Activated T-helper 1 cell treated with anti-CD3 and anti-CD28 coated beads, Interleukin-2, amount 50 U/mL, for 16 hours (primary cell): Measurements from ENCODE around the gene AQP7.
"Not testable (repeated sequence)": the region's sequence is repeated elsewhere in the genome, so short reads cannot be mapped to it uniquely, and the experiment has no call there.

ENCODE experiments used
- DNase-seq, 2 donors: peaks; one replicate each; pipeline ENCODE4 v3.0.0-alpha.2; 2020; ENCODE audit warnings: low read depth in 1 of 2, low spot score in 1 of 2

AQP7 gene

DNA sequence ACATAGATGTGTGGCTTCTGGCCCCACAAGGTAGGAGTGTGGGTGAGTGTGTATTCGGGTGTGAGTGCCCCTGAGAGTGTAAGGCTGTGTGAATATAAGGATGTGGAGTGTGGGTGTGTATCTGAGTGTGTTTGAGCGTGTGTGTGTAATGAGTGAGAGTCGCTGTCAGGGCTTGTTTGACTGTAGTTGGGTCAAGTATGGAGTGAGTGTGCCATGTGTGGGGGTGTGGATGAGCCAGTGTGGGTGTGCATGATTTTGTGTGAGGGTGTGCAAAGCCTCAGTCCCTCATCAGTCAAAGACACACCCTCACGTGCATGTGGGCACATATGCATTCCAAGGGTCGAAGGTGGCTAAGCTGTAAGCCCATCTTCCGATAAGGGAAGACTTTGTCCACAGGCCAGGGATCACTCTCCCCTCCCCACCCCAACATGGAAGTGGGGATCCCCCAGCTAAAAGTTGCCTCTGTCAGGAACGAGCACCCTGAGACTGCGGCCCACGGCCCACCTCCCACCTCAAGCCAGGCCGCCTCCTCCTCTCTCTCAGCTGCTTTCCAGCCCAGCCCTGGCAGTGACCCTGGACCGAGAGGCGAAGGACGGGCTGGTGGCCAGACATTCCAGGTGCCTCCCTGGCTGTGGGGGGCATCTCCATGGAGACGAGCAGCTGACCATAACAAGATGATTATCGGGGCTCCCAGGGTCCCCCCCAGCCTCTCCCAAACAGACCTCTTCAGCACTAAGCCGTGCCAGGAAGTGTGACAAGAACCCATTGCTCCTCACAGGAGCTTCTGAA is 32.1 kb upstream of the AQP7 start:
- no peak for DNase-seq

DNA sequence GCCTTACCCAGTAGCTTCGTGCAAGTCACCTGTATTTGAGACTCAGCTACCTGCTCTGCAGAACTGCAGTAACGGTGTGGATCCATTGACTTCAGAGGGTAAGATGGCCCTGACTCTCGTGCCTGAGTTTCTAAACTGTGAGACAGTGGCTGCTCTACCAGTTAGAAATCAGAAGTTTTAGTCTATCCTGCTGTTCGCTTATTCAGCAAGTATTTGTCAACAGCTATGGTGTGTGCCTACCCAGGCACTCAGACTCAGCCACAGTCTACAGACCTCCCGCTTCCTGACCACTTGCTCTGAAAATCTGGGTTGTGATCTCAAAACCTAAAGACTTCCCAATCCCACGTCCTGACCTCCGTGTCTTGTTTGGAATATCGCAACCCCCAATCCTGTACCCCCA is 31.5 kb upstream of the AQP7 start:
- DNase-seq = no peak

GRCh38 chr9:33431420-33431819 is 29.1 kb upstream of the AQP7 start:
- DNase-seq = no peak

DNA sequence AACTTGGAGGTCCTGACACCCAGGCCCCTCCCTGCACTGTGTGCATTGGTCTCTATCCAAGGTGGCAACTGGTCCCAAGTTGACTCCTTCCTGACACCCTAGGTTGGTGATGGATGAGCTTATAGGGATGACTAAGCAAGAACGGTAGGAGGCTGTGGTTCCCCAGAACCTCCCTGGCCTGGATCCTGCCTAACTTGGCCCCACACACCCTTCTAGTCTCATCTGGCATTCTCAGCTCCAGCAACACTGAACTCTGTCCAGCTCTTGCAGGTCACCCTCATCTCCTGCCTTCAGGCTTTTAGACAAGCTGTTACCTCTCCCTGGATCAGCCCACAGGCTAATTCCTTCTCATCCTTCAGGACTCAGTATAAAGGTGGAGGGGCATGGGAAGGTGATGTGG is 28.6 kb upstream of the AQP7 start:
- no peak for DNase-seq

GRCh38 chr9:33429256-33429985 is 27.1 kb upstream of the AQP7 start:
- no peak for DNase-seq

GRCh38 chr9:33426843-33427293 is 24.5 kb upstream of the AQP7 start:
- DNase-seq = no peak

DNA sequence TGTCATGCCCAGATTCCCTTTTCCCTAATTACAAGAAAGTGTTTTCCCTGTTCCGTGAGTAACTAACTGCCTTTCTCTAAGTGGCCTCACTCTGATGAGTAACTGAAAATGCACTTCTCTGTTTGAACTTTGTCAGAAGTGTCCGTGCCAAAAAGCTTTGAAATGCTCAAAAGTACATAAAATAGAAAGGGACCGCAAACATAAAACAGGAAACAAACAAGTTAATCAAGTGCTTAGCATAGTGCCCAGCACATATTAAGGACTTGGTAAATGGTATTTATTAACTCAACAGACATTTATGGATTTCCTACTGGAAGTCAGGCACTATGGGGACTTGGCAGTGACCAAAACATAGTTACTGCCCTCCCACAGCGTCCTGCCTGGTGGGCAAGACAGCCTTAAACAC is 22.8 kb upstream of the AQP7 start:
- DNase-seq = no peak

DNA sequence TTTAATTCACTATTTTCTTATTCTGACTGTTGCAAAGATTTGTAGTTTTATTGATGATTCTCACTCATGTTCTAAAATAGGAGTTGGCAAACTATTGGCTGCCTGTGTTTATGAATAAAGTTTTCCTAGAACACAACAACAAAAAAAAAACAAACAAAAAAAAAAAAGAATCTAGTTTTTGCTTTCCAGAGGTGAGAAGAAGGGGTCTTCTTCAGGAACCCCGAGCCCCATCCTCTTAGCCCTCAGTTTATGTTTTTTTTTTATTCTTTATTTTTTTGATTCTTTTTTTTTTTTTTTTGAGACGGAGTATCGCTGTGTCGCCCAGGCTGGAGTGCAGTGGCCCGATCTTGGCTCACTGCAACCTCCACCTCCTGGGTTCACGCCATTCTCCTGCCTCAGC is 22.1 kb upstream of the AQP7 start:
- DNase-seq = not testable (repeated sequence)

GRCh38 chr9:33424043-33424442 is 21.7 kb upstream of the AQP7 start:
- DNase-seq = not testable (repeated sequence)

- no peak for DNase-seq
These were observed 17.4 kb upstream of the AQP7 start for GRCh38 chr9:33419708-33420303.

DNA sequence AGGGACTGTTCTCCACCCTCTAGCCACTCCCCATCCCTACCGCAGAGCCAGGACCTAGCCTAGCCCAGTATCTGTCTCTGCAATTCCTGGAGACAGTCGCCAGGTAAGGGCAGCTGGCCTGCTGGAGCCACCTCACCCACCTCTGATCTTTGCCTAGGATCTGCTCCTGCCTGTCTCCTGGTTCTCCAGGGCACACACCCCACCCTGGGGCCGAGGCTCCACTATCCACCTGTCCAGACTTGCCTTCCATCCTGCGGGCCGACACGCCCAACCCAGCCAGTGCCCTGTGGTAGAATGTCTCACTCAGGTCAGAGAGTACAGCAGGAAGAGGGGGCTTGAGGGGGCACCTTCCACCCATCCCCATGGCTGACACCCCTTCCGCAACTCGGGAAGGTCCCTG is 15.7 kb upstream of the AQP7 start:
- no peak for DNase-seq

- DNase-seq = peak; percentile 8 to 21
These were observed 14.6 kb upstream of the AQP7 start for GRCh38 chr9:33416996-33417395.

DNA sequence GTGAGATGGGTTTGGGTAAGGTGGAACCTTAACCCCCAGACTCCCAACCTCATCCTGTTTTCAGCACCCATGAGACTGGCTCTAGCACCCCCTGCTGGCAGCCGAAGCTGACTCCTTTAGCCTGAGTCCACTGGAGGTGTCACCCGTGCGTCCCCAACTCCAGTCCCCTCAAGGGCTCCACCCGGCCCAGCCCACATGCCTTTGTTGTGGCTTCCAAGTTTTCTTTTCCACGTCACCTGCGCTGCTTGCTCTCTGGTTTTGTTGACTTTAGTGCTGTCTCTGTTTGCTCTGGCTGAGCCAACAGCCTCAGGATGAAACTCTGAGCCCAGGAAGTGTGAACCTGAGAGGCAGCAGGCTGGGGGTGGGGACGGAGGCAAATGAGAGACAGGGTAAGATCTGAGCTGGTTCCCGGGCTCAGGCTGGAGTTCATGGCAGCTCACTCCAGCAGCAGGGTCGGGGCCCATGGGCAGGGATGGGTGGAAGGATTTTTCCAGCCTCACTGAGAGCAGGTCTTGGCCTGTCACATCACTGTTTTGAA is 13.2 kb upstream of the AQP7 start:
- DNase-seq = peak; percentile 75 to 97

GRCh38 chr9:33414889-33415500 is 12.6 kb upstream of the AQP7 start:
- no peak for DNase-seq

DNA sequence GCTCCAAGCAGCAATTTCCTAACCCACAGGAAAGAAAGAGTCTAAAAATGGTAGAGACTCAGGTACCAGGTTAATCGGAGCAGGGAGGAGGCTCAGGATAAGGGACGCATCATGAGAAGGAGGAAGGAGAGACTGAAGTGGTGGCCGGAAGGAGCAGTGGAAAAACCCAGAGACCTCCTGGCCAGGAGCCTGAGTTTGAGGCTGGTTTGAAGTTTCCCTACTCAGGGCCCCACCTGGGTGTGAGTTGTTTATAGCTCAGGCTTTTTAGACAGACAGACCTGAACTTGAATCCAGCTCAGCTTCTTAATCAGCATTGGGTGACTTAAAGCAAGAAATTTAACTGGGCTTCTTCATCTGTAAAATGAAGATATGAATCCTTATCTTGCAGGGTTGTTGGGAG is 11.9 kb upstream of the AQP7 start:
- DNase-seq = no peak

GRCh38 chr9:33408087-33408486 is 5.7 kb upstream of the AQP7 start:
- DNase-seq = no peak

DNA sequence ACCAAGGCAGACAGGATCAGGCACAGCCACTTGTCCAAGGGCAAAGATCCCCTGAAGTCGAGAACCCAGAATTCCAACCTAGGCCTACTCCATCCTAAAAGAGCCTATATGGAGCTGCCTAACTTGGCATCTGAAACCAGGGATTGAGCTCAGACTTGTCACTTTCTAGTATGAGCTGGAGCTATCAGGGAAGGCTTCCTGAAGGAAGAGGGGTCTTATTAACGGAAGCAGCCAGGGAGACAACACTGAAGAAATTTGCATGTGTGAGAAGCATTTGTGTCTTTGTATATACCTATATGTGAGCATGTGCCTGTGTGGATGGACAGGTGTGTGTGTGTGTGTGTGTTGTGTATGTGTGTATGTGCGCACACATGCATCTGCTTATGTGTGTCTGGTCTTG is 4.7 kb upstream of the AQP7 start:
- no peak for DNase-seq

GRCh38 chr9:33404788-33405362 is 2.5 kb upstream of the AQP7 start:
- DNase-seq = no peak

DNA sequence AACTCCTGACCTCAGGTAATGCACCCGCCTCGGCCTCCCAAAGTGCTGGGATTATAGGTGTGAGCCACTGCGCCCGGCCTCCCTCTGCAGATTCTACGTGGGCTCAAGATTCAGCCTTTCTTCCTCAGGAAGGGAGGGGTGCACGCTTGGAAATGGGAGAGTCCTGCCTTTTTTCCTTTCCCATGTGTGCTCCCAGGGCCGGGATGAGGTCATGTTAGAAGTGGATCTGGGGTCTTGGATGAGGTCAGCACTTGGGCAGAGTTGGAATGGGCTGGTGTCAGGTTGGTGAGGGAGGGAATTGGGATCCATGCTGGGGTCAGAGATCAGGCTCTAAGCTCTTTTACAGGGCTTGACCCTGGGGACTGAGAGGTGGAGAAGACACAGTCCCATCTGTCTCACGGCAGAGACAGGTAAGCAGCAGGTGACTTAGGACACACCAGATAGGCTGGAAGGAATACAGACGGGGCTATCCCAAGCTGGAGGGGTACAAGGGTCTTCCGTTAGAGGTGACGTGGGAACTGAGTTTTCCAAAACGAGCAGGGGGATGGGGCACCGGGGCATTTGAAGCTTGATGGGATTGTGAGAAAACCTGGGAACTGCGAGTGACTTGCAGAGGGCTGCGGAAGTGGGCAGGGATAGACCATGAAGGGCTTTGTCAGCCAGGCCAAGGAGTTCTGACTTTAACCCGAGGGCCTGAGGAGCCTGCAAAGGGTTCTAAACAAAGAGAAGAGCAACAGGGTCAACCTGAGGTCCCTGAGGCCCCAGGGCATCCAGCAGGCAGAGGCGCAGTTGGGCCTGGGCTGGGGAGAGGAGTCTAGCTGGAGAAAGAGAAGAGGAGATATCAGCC is 1.8 kb upstream of the AQP7 start:
- no peak for DNase-seq

- DNase-seq = not testable (repeated sequence)
These were observed 559 bp downstream of the AQP7 start for GRCh38 chr9:33401809-33402208.
